ENCODE data around the gene PCBP1. TPM values are rescaled to one million over a fixed set of nuclear protein-coding genes. Genes with fewer than 3 reads are reported as not detected.
A peak's percentile ranks its signal among the peaks of the same experiment; 100 is the strongest.

Gene PCBP1
- total and polyA plus RNA-seq, 9 of the 15 experiments (the other 6 are each of a cell fraction or from before 2014, with no cell fraction given): 19.2 to 407 (median 78.1) TPM

DNA sequence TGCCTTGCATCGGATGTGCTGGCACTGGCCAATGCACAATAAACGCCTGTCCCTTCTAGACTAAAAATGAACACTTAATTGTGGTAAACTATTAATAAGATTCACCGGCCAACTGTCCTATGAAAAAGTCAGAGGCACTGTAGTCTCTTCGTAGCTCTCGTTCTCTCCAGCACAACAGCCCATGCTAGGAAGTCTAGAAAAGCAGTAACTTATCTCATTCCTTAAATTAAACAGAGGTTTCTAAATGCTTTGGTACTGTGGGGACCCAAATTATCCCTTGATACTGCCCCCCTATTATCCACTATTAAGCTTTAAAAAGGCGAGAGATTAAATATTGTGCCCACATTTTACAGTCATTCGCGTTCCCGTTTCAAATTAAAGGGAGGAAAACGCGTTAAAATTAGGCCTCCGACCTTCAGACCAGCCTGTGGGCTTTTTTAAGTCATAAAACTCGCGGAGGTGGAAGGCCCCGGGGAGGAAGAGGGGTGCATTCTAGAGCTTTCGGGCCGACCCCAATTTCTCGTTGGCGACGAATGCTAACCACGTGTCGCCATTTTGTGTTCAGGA, 1.5 kb upstream of the PCBP1 start:
- Histone ChIP-seq H3K4me1 (replicated peaks in 1 of 2; ENCODE audit: control insufficient read depth in 2 of 2, insufficient read depth in 2 of 2, low read length in 2 of 2) (peaks cover 13 to 43% of the 10 kb centered on the region in 2 experiments), H3K4me3 (peak overlapping the region; percentile 90), H3K9ac (ENCODE audit: insufficient read depth in 1 of 2, low read depth in 2 of 2, low read length in 2 of 2) (peak overlapping the region; percentile 96 to 100), H3K27me3 (ENCODE audit: control insufficient read depth in 2 of 2, insufficient read depth in 2 of 2, low read length in 2 of 2) (no peaks in the 10 kb centered on the region), H3K79me2 (ENCODE audit: control insufficient read depth, insufficient read depth, low read length) (peaks cover 58% of the 10 kb centered on the region), H3K9me1 (ENCODE audit: control insufficient read depth, insufficient read depth, low read length) (no peaks in the 10 kb centered on the region), H3K4me2 (ENCODE audit: insufficient read depth, low read length) (peak overlapping the region; percentile 86), H4K20me1 (replicated peaks; ENCODE audit: control insufficient read depth, insufficient read depth, low read length) (no peaks in the 10 kb centered on the region), H3K27ac (ENCODE audit: extremely low read depth, low read depth, low read length) (peak overlapping the region; percentile 100), H3K36me3 (ENCODE audit: control insufficient read depth, insufficient read depth, low read length) (peaks cover 62% of the 10 kb centered on the region), H2AFZ (ENCODE audit: low read depth, low read length) (peak overlapping the region; percentile 89), H3K9me3 (replicated peaks; ENCODE audit: control insufficient read depth, insufficient read depth, low read depth, low read length) (no peaks in the 10 kb centered on the region)
- DNase-seq (ENCODE audit: extremely low read depth in 1 of 4, low spot score in 3 of 4) (no peak), ATAC-seq (no peak), FAIRE-seq (peak; percentile 11)
- TSS peak; percentile 62 for BruUV-seq (replicated peaks)
- ChIA-PET POLR2A (interaction anchor here (0.6 to 9.8 kb wide), 29 partner anchors 8 to 504 kb away, joined by 3 to 80 read pairs (median 4); partner anchors contain the start of genes MXD1, SNRNP27 and SNRPG), CTCF (ENCODE audit: low intra/inter-chr PET ratio) (no interaction called here)
- in situ Hi-C loops (cut with MboI): loop anchor here (5.0 kb wide), 1 partner anchor 37 kb away; no protein-coding TSS in a partner anchor
- WGBS (ENCODE audit: insufficient coverage, low coverage, missing lambda C conversion rate): 2% methylated on average over 22 of the region's 22 CpGs
- intact Hi-C loops (cut with micrococcal nuclease): loop anchor here (2.0 to 5.0 kb wide), 4 partner anchors 39 to 207 kb away; partner anchors contain the start of genes C2orf42, MXD1 and SNRPG
- TF ChIP-seq SMAD2 (IDR thresholded peaks at IDR 0.05; ENCODE audit: low read depth, low read length) (no peak), PML (IDR thresholded peaks at IDR 0.05; ENCODE audit: low read length) (no peak), ZNF41 (CRISPR knock-in tag; conservative IDR thresholded peaks at IDR 0.05) (peak; percentile 89; the same call in 1 of the 2 replicates), ZBTB34 (CRISPR knock-in tag; IDR thresholded peaks at IDR 0.05) (no peak), XRCC4 (IDR thresholded peaks at IDR 0.05; ENCODE audit: extremely low read depth, insufficient read depth, insufficient read length) (no peak), HNRNPUL1 (IDR thresholded peaks at IDR 0.05; ENCODE audit: low read length) (no peak), ZNF449 (CRISPR knock-in tag; IDR thresholded peaks at IDR 0.05) (peak; percentile 63; the same call in 1 of the 2 replicates), ZC3H4 (CRISPR knock-in tag; IDR thresholded peaks at IDR 0.05; ENCODE audit: borderline replicate concordance) (no peak), PPARD (CRISPR knock-in tag; IDR thresholded peaks at IDR 0.05) (no peak), ZFP36 (IDR thresholded peaks at IDR 0.05; ENCODE audit: low read depth, low read length, partially characterized antibody) (no peak), MCM5 (IDR thresholded peaks at IDR 0.05; ENCODE audit: low read depth) (no peak), NFRKB (IDR thresholded peaks at IDR 0.05; ENCODE audit: low read depth) (no peak), USF1 (CRISPR knock-in tag; IDR thresholded peaks at IDR 0.05) (no peak), MEIS2 (IDR thresholded peaks at IDR 0.05; ENCODE audit: partially characterized antibody) (no peak), SRSF7 (optimal IDR thresholded peaks at IDR 0.05; ENCODE audit: low read depth, low read length) (no peak)
- TF ChIP-seq, protein P1, sequence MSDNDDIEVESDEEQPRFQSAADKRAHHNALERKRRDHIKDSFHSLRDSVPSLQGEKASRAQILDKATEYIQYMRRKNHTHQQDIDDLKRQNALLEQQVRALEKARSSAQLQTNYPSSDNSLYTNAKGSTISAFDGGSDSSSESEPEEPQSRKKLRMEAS (CRISPR knock-in tag; IDR thresholded peaks at IDR 0.05): no peak
- TF ChIP-seq, protein P2, sequence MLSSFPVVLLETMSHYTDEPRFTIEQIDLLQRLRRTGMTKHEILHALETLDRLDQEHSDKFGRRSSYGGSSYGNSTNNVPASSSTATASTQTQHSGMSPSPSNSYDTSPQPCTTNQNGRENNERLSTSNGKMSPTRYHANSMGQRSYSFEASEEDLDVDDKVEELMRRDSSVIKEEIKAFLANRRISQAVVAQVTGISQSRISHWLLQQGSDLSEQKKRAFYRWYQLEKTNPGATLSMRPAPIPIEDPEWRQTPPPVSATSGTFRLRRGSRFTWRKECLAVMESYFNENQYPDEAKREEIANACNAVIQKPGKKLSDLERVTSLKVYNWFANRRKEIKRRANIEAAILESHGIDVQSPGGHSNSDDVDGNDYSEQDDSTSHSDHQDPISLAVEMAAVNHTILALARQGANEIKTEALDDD (IDR thresholded peaks at IDR 0.05): no peak

All from K562 (cell line).